Mesenchymal stem cell (in vitro differentiated cells and primary cell): Measurements from ENCODE around the gene VIT.

Experiments used
- DNase-seq: peaks from one replicate; pipeline ENCODE4 v3.0.0-alpha.2; 2013
- H2AFZ ChIP-seq: one replicate; pipeline ENCODE4 v1.6.1; 2013; ENCODE audit warnings: low read depth, mild to moderate bottlenecking, control low read depth, inconsistent platforms, low read length, moderate library complexity
- H2AK5ac ChIP-seq: 2 replicates; pipeline ENCODE4 v1.6.1; 2013; ENCODE audit warnings: low read length, moderate library complexity, mild to moderate bottlenecking, inconsistent platforms; ENCODE audit not compliant: severe bottlenecking
- H2BK120ac ChIP-seq: one replicate; pipeline ENCODE4 v1.6.1; 2013; ENCODE audit warnings: low read depth, mild to moderate bottlenecking, inconsistent platforms, low read length, moderate library complexity
- H2BK12ac ChIP-seq, 2 experiments: one replicate each; pipeline ENCODE4 v1.6.1; 2013; ENCODE audit warnings: inconsistent platforms in 2 of 2, low read length in 2 of 2, mild to moderate bottlenecking in 2 of 2, moderate library complexity in 2 of 2, control low read depth in 1 of 2
- H2BK15ac ChIP-seq: one replicate; pipeline ENCODE4 v1.6.1; 2013; ENCODE audit warnings: mild to moderate bottlenecking, low read depth, inconsistent platforms; ENCODE audit not compliant: poor library complexity, severe bottlenecking
- H2BK5ac ChIP-seq: 2 replicates; pipeline ENCODE4 v1.6.1; 2013; ENCODE audit warnings: low read depth, mild to moderate bottlenecking, low read length, control low read depth, inconsistent platforms; ENCODE audit not compliant: poor library complexity, severe bottlenecking
- H3K14ac ChIP-seq, 2 experiments: one replicate each; pipeline ENCODE4 v1.6.1; 2013; ENCODE audit warnings: inconsistent platforms in 2 of 2, low read length in 2 of 2, control low read depth in 1 of 2, mild to moderate bottlenecking in 1 of 2, moderate library complexity in 1 of 2
- H3K18ac ChIP-seq, 2 experiments: one replicate each; pipeline ENCODE4 v1.6.1; 2013; ENCODE audit warnings: inconsistent platforms in 2 of 2, low read length in 2 of 2, control low read depth in 1 of 2, low read depth in 1 of 2, mild to moderate bottlenecking in 1 of 2
- H3K23ac ChIP-seq, 2 experiments: one replicate each; pipeline ENCODE4 v1.6.1; 2013; ENCODE audit warnings: inconsistent platforms in 2 of 2, low read length in 2 of 2, mild to moderate bottlenecking in 2 of 2, moderate library complexity in 2 of 2, control low read depth in 1 of 2
- H3K27ac ChIP-seq: 2 replicates; pipeline ENCODE4 v1.5.1; 2013; ENCODE audit warnings: mild to moderate bottlenecking, moderate library complexity, low read length, control low read depth, inconsistent platforms; ENCODE audit not compliant: poor library complexity, severe bottlenecking
- H3K27me3 ChIP-seq, 2 experiments: 2 replicates each; pipeline versions ENCODE4 v1.6.1 to v1.7.0; 2013; ENCODE audit warnings: low read length in 2 of 2, mild to moderate bottlenecking in 2 of 2, moderate library complexity in 2 of 2, control low read depth in 1 of 2, inconsistent platforms in 1 of 2; ENCODE audit not compliant: control insufficient read depth in 1 of 2, insufficient read depth in 1 of 2
- H3K36me3 ChIP-seq, 2 experiments: 2 replicates each; pipeline versions ENCODE4 v1.6.1 to v1.7.0; 2013; ENCODE audit warnings: low read length in 2 of 2, control low read depth in 1 of 2, inconsistent platforms in 1 of 2, low read depth in 1 of 2, mild to moderate bottlenecking in 1 of 2; ENCODE audit not compliant: insufficient read depth in 2 of 2, control insufficient read depth in 1 of 2
- H3K4ac ChIP-seq, 2 experiments: one replicate each; pipeline ENCODE4 v1.6.1; 2013; ENCODE audit warnings: inconsistent platforms in 2 of 2, low read length in 2 of 2, mild to moderate bottlenecking in 2 of 2, moderate library complexity in 2 of 2, control low read depth in 1 of 2, low read depth in 1 of 2
- H3K4me1 ChIP-seq: 2 replicates; pipeline ENCODE4 v1.6.1; 2013; ENCODE audit warnings: low read depth, low read length, control low read depth; ENCODE audit not compliant: control insufficient read depth, insufficient read depth
- H3K4me2 ChIP-seq: 2 replicates; pipeline ENCODE4 v1.6.1; 2013; ENCODE audit warnings: low read length, mild to moderate bottlenecking, inconsistent platforms; ENCODE audit not compliant: poor library complexity, severe bottlenecking
- H3K4me3 ChIP-seq, 2 experiments: 2 replicates each; pipeline versions ENCODE4 v1.5.1 to v1.7.0; 2013; ENCODE audit warnings: low read length in 2 of 2, mild to moderate bottlenecking in 2 of 2, control low read depth in 1 of 2, low read depth in 1 of 2; ENCODE audit not compliant: insufficient read depth in 1 of 2
- H3K79me1 ChIP-seq: replicated peaks from 2 replicates; pipeline ENCODE4 v1.6.1; 2013; ENCODE audit warnings: mild to moderate bottlenecking, control low read depth, low read length, inconsistent platforms; ENCODE audit not compliant: poor library complexity, severe bottlenecking
- H3K9ac ChIP-seq: 2 replicates; pipeline ENCODE4 v1.7.0; 2013; ENCODE audit warnings: mild to moderate bottlenecking, low read length, moderate library complexity
- H3K9me3 ChIP-seq: 2 replicates; pipeline ENCODE4 v1.7.0; 2013; ENCODE audit warnings: mild to moderate bottlenecking, low read length; ENCODE audit not compliant: control insufficient read depth
- H4K8ac ChIP-seq: one replicate; pipeline ENCODE4 v1.6.1; 2013; ENCODE audit warnings: inconsistent platforms, mild to moderate bottlenecking, low read length, moderate library complexity
- H4K91ac ChIP-seq: one replicate; pipeline ENCODE4 v1.6.1; 2013; ENCODE audit warnings: mild to moderate bottlenecking, low read length, inconsistent platforms
- WGBS: methylation state at CpG from one replicate; pipeline ENCODE4 v1.1.7; 2013; ENCODE audit warnings: mixed read lengths; 5-methylcytosine and 5-hydroxymethylcytosine counted together

Gene VIT

DNA sequence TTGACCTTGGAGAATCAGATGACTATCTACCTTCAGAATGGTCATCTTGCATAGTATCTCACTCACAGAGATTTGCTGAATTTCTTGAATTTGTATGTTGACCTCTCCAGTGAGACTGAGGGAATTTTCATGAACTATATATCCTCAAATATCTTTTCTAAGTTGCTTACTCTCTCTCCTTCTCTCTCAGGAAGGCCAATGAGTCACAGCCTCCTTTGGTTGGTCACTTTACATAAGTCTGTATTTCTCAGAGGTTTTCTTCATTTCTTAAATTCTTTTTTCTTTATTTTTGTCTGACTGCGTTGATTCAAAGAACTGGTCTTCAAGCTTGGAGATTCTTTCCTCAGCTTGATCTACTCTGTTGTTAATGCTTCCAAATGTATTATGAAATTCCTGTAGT is 51.7 kb downstream of the VIT start:
- H3K14ac ChIP-seq = no peak overlapping the region
- no peak overlapping the region for H3K4me3 ChIP-seq
- no peaks in the 10 kb centered on the region for H3K27me3 ChIP-seq
- no CpG with 5 or more reads among the region's 1 CpG for WGBS
- DNase-seq = no peak
- H2AFZ ChIP-seq = no peak overlapping the region
- H2BK12ac ChIP-seq = no peak overlapping the region
- no peak overlapping the region for H2BK15ac ChIP-seq
- H3K36me3 ChIP-seq = peaks cover 0 to 4% of the 10 kb centered on the region in 2 experiments
- H3K4ac ChIP-seq = no peak overlapping the region
- no peak overlapping the region for H2BK5ac ChIP-seq
- H2BK120ac ChIP-seq = no peak overlapping the region
- no peak overlapping the region for H3K4me2 ChIP-seq
- H2AK5ac ChIP-seq = no peak overlapping the region
- H4K8ac ChIP-seq = no peak overlapping the region
- H3K79me1 ChIP-seq = no peaks in the 10 kb centered on the region
- H3K9ac ChIP-seq = no peak overlapping the region
- no peak overlapping the region for H3K27ac ChIP-seq
- no peaks in the 10 kb centered on the region for H3K4me1 ChIP-seq
- H4K91ac ChIP-seq = no peak overlapping the region
- H3K18ac ChIP-seq = no peak overlapping the region
- H3K23ac ChIP-seq = no peak overlapping the region
- H3K9me3 ChIP-seq = no peaks in the 10 kb centered on the region

GRCh38 chr2:36750101-36750500 is 53.6 kb downstream of the VIT start:
- no peaks in the 10 kb centered on the region for H3K9me3 ChIP-seq
- no peak overlapping the region for H3K9ac ChIP-seq
- H3K4ac ChIP-seq = no peak overlapping the region
- H3K27ac ChIP-seq = no peak overlapping the region
- H2AFZ ChIP-seq = no peak overlapping the region
- no peak for DNase-seq
- no peak overlapping the region for H2BK12ac ChIP-seq
- no peak overlapping the region for H3K4me3 ChIP-seq
- no peak overlapping the region for H3K14ac ChIP-seq
- H2BK120ac ChIP-seq = no peak overlapping the region
- H3K18ac ChIP-seq = no peak overlapping the region
- H2AK5ac ChIP-seq = no peak overlapping the region
- H2BK15ac ChIP-seq = no peak overlapping the region
- no peaks in the 10 kb centered on the region for H3K79me1 ChIP-seq
- H3K4me1 ChIP-seq = peaks cover 2% of the 10 kb centered on the region
- H3K23ac ChIP-seq = no peak overlapping the region
- H3K4me2 ChIP-seq = no peak overlapping the region
- no peaks in the 10 kb centered on the region for H3K36me3 ChIP-seq
- H4K8ac ChIP-seq = no peak overlapping the region
- WGBS = 86% methylated on average over 3 of the region's 5 CpGs
- no peak overlapping the region for H2BK5ac ChIP-seq
- no peaks in the 10 kb centered on the region for H3K27me3 ChIP-seq
- H4K91ac ChIP-seq = no peak overlapping the region

DNA sequence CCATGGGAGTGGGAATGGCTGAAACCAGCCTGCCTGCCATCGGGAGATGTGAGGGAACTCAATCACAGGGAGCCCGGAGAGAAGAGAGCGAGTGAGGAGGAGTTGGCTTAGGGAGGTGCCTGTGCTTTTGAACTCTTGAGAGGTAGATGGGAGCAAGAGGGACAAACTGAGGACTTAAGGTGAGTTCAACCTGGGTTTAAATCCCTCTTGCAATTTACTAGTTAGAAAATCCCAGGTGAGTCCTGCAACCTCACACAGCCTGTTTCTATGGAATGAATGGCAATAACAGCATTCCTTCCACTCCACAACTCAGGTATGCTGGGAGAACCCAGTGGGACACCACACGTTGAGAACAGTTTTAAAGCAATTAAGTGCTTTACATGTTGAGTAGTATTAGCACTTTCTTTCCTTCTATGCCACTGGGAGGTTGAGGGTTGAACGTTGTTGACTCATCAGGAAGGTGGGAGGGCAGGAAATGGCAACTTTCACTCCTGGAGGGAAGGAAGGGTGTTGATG is 57.3 kb downstream of the VIT start:
- Histone ChIP-seq H2BK12ac (no peak overlapping the region), H3K14ac (no peak overlapping the region), H2AK5ac (no peak overlapping the region), H3K23ac (no peak overlapping the region), H4K91ac (no peak overlapping the region), H3K18ac (no peak overlapping the region), H4K8ac (no peak overlapping the region), H2BK120ac (no peak overlapping the region), H2BK15ac (no peak overlapping the region), H3K36me3 (no peaks in the 10 kb centered on the region), H3K27me3 (no peaks in the 10 kb centered on the region), H3K4me3 (no peak overlapping the region), H3K27ac (no peak overlapping the region), H2BK5ac (no peak overlapping the region), H3K79me1 (no peaks in the 10 kb centered on the region), H3K9ac (no peak overlapping the region), H3K4me1 (peaks cover 2% of the 10 kb centered on the region), H3K4ac (no peak overlapping the region), H3K4me2 (no peak overlapping the region), H3K9me3 (no peaks in the 10 kb centered on the region), H2AFZ (no peak overlapping the region)
- DNase-seq = no peak
- WGBS = 29% methylated on average over 5 of the region's 5 CpGs

- Histone ChIP-seq H4K91ac (no peak overlapping the region), H3K9ac (no peak overlapping the region), H2BK12ac (no peak overlapping the region), H2AFZ (no peak overlapping the region), H2BK15ac (no peak overlapping the region), H3K18ac (no peak overlapping the region), H2BK120ac (no peak overlapping the region), H3K4me3 (no peak overlapping the region), H2BK5ac (no peak overlapping the region), H3K14ac (no peak overlapping the region), H3K23ac (no peak overlapping the region), H3K9me3 (no peaks in the 10 kb centered on the region), H2AK5ac (no peak overlapping the region), H3K36me3 (no peaks in the 10 kb centered on the region), H3K4me1 (peaks cover 2% of the 10 kb centered on the region), H3K79me1 (no peaks in the 10 kb centered on the region), H3K4ac (no peak overlapping the region), H4K8ac (no peak overlapping the region), H3K27me3 (no peaks in the 10 kb centered on the region), H3K27ac (no peak overlapping the region), H3K4me2 (no peak overlapping the region)
- WGBS = 97% methylated on average over 3 of the region's 3 CpGs
- no peak for DNase-seq
Observed at GRCh38 chr2:36754578-36754977, 58.1 kb downstream of the VIT start.
